ENCODE results near the gene EPHB3.

Gene EPHB3

DNA sequence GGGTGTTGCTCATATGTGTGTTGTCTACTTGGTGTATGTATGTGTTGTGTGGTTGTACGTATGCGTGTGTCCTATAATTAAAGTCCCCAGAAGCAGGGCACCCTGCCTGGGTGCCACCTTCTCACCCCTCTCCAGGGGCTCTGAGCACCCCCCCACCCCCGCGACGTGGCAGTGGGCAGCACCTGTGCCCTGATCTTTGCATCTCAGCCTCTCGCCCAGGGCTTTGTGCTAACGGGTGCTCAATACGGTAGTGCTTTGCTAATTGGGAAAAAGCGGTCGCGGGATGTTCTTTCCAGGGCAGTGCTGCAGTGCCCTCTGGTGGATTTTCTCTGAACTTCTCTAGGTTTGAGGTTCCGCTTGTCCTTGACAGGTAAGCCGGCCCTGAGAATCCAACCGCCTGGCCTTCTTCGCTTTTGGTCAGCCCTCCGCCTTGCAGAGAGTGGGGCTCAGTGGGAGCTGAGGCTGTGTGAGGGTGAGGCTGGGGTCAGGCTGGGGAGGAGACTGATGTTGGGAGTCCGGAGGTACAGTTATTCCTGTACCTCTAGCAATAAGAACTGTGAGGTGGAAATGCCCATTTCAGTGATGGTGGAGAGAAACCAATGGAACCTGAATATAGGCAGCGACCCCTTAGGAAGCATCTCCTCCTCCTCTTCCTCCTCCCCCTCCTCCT, 17.6 kb upstream of the EPHB3 start:
- DNase-seq: peak; percentile 76

DNA sequence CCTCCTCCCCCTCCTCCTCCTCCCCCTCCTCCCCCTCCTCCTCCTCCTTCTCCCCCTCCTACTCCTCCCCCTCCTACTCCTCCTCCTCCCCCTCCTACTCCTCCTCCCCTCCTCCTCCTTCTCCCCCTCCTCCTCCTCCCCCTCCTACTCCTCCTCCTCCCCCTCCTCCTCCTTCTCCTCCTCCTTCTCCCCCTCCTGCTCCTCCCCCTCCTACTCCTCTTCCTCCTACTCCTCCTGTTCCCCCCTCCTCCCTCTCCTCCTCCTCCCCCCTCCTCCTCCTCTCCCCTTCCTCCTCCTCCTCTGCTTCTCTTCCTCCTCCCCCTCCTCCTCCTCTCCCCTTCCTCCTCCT, 17.1 kb upstream of the EPHB3 start:
- no peak for DNase-seq

DNA sequence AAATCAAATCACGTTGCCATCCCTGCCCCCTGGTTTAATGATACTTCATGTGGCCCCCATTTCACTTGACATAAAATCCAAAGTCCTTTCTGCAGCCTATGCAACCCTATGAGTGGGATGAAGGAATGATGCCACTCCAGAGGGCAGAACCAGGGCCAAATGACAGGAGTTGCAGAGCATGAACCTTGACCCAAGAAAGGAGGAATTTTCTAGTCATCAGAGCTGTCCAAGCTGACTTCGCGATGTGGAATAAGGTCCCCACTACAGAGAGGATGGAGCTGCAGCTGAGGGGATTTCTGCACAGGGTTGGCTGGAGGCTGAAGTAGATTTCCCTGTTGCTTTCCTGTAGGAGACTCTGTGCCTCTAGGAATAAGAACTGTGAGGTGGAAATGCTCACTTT, 15.8 kb upstream of the EPHB3 start:
- DNase-seq: no peak

DNA sequence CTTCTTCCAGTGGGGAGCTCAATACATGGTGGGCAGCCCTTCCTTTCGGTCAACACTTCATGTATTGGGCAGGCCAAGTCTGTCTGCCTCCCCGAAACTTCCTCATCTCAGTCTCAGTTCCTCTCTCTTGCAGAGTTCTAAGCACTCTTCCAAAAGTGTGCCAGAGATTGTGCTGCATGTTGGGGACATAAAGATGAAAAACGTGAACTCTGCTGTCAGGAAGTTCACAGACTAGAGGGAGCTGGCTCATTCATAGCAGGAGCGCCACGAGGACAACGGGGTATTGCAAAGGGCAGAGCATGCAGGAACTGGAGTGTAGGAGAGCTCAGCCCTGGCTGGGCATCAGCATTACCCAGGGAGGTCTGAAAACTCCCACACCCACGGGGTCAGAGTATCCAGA, 15.3 kb upstream of the EPHB3 start:
- peak; percentile 91 for DNase-seq

- no peak for DNase-seq
Observed at GRCh38 chr3:184549796-184550577, 11.6 kb upstream of the EPHB3 start.

- no peak for DNase-seq
Observed at GRCh38 chr3:184551103-184551502, 10.5 kb upstream of the EPHB3 start.

- no peak for DNase-seq
Observed at GRCh38 chr3:184551614-184552256, 9.8 kb upstream of the EPHB3 start.

- DNase-seq: no peak
Observed at GRCh38 chr3:184552296-184552695, 9.3 kb upstream of the EPHB3 start.

DNA sequence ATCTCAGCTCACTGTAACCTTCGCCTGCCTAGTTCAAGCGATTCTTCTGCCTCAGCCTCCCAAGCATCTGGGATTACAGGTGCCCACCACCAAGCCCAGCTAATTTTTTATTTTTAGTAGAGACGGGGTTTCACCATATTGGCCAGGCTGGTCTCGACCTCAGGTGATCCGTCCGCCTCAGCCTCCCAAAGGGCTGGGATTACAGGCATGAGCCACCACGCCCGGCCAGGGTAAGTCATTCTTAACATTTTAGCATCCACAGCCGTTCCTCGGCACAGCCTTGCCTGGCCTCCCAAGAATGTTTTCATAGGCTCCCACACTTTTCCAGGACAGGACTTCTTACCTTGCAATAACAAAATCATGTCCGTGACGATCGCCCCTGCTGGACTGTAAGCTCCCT, 8.7 kb upstream of the EPHB3 start:
- no peak for DNase-seq

GRCh38 chr3:184553385-184553784, 8.2 kb upstream of the EPHB3 start:
- no peak for DNase-seq

- no peak for DNase-seq
Observed at GRCh38 chr3:184554461-184554860, 7.1 kb upstream of the EPHB3 start.

GRCh38 chr3:184556582-184557347, 4.8 kb upstream of the EPHB3 start:
- DNase-seq: no peak

GRCh38 chr3:184557348-184557950, 4.1 kb upstream of the EPHB3 start:
- no peak for DNase-seq

DNA sequence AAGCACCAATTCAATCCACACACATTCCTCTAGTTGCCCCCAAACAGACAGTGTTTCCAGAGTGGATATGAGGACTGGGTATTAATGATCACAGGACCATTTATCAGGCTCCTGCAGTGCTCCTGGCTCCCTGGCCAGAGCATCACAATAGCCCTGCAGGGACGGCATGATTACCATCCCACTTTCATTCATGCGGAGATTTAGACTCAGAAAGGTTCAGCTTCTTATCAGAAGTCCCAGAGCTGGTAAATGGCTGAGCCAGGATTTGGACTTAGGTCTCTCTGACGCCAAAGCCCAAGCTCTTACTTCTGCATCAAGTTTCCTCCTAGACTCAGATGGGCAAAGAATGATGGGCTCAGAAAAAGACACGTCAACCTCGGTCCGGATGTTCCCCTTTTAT, 2.9 kb upstream of the EPHB3 start:
- no peak for DNase-seq

GRCh38 chr3:184559336-184559735, 2.2 kb upstream of the EPHB3 start:
- no peak for DNase-seq

GRCh38 chr3:184560531-184560930, 1.1 kb upstream of the EPHB3 start:
- no peak for DNase-seq

DNA sequence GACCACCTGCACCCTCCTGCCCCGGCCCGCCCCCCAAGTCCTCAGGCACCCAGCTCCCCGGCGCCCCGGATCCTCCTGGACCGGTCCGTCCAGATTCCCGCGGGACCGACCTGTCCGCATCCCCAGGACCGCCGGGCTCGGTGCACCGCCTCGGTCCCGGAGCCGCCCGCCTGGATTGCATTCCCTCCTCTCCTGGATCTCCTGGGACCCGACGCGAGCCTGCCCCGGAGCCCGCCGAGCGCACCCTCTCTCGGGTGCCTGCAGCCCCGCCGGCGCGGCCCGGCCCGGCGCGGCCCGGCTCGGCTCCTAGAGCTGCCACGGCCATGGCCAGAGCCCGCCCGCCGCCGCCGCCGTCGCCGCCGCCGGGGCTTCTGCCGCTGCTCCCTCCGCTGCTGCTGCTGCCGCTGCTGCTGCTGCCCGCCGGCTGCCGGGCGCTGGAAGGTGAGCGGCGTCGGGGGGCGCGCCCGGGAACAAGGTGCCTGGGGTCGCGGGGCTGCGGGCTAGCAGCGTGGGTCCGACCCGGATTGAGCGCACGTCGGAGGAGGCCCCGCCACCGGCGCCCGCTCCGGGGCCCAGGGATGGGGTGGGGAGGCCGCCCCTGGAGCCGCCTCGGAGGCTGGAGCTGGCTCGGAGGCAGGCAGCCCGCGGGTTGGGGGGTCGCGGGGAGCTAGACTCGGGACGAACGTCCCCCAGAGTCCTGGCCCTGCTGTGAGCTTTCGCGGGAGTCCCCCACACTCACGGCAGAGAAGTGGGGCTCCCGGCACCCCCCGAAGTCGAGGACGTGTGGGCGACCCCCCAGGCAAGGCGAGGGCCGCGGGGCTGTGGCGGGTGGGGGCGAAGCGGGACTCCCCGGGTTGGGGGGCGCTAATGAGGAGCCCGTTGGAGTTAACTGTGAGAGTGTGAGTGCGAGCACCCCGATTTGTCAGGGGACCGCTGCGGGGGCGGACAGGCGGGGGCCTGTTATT, 610 bp downstream of the EPHB3 start:
- no peak for DNase-seq

DNA sequence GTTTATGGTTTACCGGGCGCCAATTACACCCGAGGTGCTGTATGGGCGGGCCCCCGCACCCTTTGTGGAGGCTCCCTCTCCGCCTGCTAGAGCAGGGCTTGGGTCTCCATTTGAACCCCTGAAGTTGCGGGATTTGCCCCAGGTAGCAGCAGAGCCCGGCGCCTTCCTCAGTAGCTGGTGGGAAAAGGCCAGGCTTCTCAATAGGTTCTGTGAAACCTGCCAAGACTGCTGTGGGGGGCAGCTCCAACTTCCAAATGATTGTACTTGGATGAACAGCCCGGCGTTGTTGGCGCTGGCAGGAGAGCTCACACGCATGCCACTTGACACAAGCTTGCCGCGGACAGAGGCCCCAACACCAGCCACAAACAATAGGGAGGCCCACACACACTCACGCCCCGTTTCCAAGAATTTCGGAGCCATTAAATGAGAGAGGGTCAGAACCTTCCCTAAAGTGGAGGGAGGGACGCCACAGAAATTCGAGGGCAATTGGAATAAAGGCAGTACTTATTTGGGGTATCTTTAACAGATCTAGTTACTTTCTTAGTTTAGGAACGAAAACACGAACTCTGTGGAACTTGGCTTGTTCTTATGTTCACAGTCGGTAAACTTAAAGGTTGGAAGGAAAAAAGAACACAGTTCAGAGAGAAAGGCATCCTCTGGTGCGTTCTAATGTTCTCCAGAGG, 1.4 kb downstream of the EPHB3 start:
- DNase-seq: no peak

GRCh38 chr3:184563561-184563925, 2.0 kb downstream of the EPHB3 start:
- no peak for DNase-seq

DNA sequence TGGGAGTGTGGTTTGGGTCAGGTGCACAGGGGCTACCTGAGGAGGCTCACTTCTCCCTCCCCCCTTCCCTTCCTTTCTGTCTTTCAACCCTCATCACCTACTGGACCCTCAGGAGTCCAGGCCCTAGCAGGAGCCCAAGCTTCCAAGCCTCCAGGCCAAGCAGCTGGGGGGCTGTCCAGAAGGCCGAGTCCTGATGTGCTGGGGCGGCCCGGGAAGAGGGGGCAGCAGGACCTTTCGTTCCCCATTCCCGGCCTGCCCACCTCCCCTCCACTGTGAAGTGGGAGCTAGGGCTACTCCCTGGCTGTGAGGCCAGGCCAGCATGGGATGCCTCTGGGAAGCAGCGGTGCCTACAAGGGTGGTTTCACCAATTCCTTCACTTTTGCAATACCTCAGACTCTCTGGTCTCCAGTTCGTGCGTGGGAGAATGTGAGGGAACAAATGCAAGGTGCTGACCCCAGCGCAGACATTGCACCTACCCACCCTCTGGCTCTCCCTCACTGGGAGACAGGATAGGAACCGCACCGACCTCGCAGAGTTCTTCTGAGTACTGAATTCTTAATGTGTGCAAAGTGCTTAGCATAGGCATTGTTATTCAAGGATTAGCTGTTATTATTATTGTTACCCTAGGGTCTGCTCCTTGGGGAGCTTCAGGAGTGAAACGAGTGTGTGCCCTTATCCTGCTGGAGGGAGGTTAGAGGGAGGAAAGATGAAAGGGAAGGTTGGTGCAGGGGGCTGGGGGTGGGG, 2.5 kb downstream of the EPHB3 start:
- no peak for DNase-seq

Data from inflammatory macrophage treated with lipopolysaccharide for 4 hours (primary cell).